Stomach (tissue), 9 donors: ENCODE measurements around the gene ATL2. TPM values are rescaled to one million over a fixed set of nuclear protein-coding genes. Genes with fewer than 3 reads are reported as not detected.
"Not testable (repeated sequence)": the region's sequence is repeated elsewhere in the genome, so short reads cannot be mapped to it uniquely, and the experiment has no call there.

Experiments used
- DNase-seq, 2 donors: peaks; one replicate each; pipeline versions ENCODE4 v3.0.0 to v3.0.0-alpha.2; 2013 to 2019
- H3K27ac ChIP-seq, 5 donors: fragments of 200-600 bp in 4 of 5; sonication (generic) in 4 of 5; one replicate each; pipeline ENCODE4 v1.5.1; 2013 to 2019; ENCODE audit warnings: mild to moderate bottlenecking in 1 of 5, moderate library complexity in 1 of 5
- H3K27me3 ChIP-seq, 3 donors: fragments of 200-600 bp; sonication (generic); one replicate each; pipeline ENCODE4 v1.5.1; 2017 to 2019; ENCODE audit warnings: mixed run types in 1 of 3
- H3K36me3 ChIP-seq, 4 donors: fragments of 200-600 bp; sonication (generic); 1 replicate in 3 of 4; 2 replicates in 1 of 4; pipeline ENCODE4 v1.5.1; 2016 to 2019
- H3K4me1 ChIP-seq, 4 donors: fragments of 200-600 bp; sonication (generic); one replicate each; pipeline ENCODE4 v1.5.1; 2016 to 2019
- H3K4me3 ChIP-seq, 4 donors: fragments of 200-600 bp; sonication (generic) in 3 of 4; one replicate each; pipeline ENCODE4 v1.5.1; 2016 to 2019; ENCODE audit warnings: mild to moderate bottlenecking in 1 of 4
- H3K9me3 ChIP-seq, 4 donors: fragments of 200-600 bp; sonication (generic); one replicate each; pipeline ENCODE4 v1.5.1; 2016 to 2019
- EP300 ChIP-seq: sonication (generic); formaldehyde crosslinking; IDR thresholded peaks from one replicate; pipeline ENCODE4 v1.6.1; 2017; ENCODE audit warnings: antibody characterized with exemption
- POLR2A ChIP-seq, 4 donors: fragments of 450-650 bp; IDR thresholded peaks; one replicate each; pipeline ENCODE4 v1.6.1; 2016; ENCODE audit warnings: antibody characterized with exemption in 4 of 4, control low read depth in 2 of 4, mild to moderate bottlenecking in 1 of 4, moderate library complexity in 1 of 4
- POLR2AphosphoS5 ChIP-seq, 3 donors: sonication (generic); formaldehyde crosslinking; IDR thresholded peaks; one replicate each; pipeline ENCODE4 v1.6.1; 2016; ENCODE audit warnings: antibody characterized with exemption in 3 of 3
- WGBS, 5 donors: extraction: QIAGEN DNeasy Blood & Tissue Kit in 3 of 5; methylation state at CpG; one replicate each; pipeline versions ENCODE4 v1.1.5 to v1.1.7; 2013 to 2018; 5-methylcytosine and 5-hydroxymethylcytosine counted together
- intact Hi-C: fragments of 100-400 bp; cut with DNase I; formaldehyde crosslinking; loops from one replicate; pipeline ENCODE4 v1.15.1; 2023; ENCODE audit warnings: low total_unique reads
- polyA plus RNA-seq, 3 donors: library from polyadenylated mRNA; stranded (reverse); fragments of 200-250 nt; gene quantifications; one replicate each; pipeline ENCODE4 v1.2.3, GENCODE V29; 2013
- total RNA-seq, 5 donors: library from RNA; depleted of rRNA; stranded (reverse); fragments of >200 nt; gene quantifications; one replicate each; pipeline versions ENCODE4 v1.1.0 to v1.2.3, GENCODE V29; 2014 to 2016
- TF ChIP-seq, protein P1 (sequence below), 7 experiments: fragments of 450-650 bp in 4 of 7; fragments of 200-600 bp in 3 of 7; sonication (generic) in 3 of 7; IDR thresholded peaks; one replicate each; pipeline ENCODE4 v1.5.1; 2016 to 2019; ENCODE audit warnings: antibody characterized with exemption in 7 of 7, control low read depth in 2 of 7, mild to moderate bottlenecking in 1 of 7
- donor health status: healthy with polysubstance abuse.
- donor health status: Bipolar disorder and iron deficiency.
- donor health status: healthy.

The ATL2 gene
- total and polyA plus RNA-seq, 8 donors, result 8.4 to 462 (median 64.2) TPM

DNA sequence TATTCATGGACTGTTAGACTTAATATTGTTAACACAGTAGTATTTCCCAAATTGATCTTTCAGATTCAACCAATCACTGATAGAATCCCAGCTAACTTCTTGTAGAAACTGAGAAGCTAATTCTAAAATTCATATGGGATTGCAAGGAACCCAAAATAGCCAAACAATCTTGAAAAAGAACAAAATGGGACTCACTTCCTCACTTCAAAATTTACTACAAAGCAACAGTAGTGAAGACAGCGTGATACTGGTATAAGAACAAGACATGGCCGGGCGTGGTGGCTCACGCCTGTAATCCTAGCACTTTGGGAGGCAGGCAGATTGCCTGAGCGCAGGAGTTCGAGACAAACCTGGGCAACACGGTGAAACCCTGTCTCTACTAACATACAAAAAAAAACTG is 46.3 kb downstream of the ATL2 start:
- TF ChIP-seq POLR2AphosphoS5 (IDR thresholded peaks at IDR 0.05), result no peak
- no peak for TF ChIP-seq EP300
- TF ChIP-seq, protein P1, sequence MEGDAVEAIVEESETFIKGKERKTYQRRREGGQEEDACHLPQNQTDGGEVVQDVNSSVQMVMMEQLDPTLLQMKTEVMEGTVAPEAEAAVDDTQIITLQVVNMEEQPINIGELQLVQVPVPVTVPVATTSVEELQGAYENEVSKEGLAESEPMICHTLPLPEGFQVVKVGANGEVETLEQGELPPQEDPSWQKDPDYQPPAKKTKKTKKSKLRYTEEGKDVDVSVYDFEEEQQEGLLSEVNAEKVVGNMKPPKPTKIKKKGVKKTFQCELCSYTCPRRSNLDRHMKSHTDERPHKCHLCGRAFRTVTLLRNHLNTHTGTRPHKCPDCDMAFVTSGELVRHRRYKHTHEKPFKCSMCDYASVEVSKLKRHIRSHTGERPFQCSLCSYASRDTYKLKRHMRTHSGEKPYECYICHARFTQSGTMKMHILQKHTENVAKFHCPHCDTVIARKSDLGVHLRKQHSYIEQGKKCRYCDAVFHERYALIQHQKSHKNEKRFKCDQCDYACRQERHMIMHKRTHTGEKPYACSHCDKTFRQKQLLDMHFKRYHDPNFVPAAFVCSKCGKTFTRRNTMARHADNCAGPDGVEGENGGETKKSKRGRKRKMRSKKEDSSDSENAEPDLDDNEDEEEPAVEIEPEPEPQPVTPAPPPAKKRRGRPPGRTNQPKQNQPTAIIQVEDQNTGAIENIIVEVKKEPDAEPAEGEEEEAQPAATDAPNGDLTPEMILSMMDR (IDR thresholded peaks at IDR 0.05), result no peak
- TF ChIP-seq POLR2A (IDR thresholded peaks at IDR 0.05), result no peak
- peaks cover 0 to 14% (median 4%) of the 10 kb centered on the region in 4 donors for H3K9me3 ChIP-seq
- no peaks in the 10 kb centered on the region for H3K27me3 ChIP-seq
- WGBS, 5 donors, result 95 to 99% (median 98%) methylated on average over 7 of the region's 7 CpGs
- peaks cover 0 to 44% (median 31%) of the 10 kb centered on the region in 4 donors for H3K36me3 ChIP-seq
- H3K4me3 ChIP-seq, result no peak overlapping the region
- intact Hi-C loops, result no loop called here
- H3K27ac ChIP-seq, result no peak overlapping the region
- DNase-seq, result no peak
- peaks cover 0 to 19% (median 9%) of the 10 kb centered on the region in 4 donors for H3K4me1 ChIP-seq

DNA sequence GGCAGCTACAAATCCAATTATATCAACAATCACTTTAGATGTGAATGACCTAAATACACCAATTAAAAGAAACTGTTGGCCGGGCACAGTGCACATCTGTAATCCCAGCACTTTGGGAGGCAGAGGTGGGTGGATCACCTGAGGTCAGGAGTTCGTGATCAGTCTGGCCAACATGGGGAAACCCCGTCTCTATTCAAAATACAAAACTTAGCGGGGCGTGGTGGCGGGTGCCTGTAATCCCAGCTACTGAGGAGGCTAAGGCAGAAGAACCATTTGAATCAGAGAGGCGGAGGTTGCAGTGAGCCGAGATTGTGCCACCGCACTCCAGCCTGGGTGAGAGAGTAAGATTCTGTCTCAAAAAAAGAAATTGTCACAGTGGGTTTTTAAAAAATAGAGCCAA is 49.5 kb downstream of the ATL2 start:
- TF ChIP-seq EP300 (no peak), POLR2AphosphoS5 (IDR thresholded peaks at IDR 0.05) (no peak), POLR2A (IDR thresholded peaks at IDR 0.05) (no peak)
- TF ChIP-seq, protein P1 (IDR thresholded peaks at IDR 0.05), result no peak
- Histone ChIP-seq H3K36me3 (peaks cover 0 to 35% (median 12%) of the 10 kb centered on the region in 4 donors), H3K4me3 (no peak overlapping the region), H3K27ac (no peak overlapping the region), H3K4me1 (peaks cover 0 to 41% (median 15%) of the 10 kb centered on the region in 4 donors), H3K27me3 (no peaks in the 10 kb centered on the region), H3K9me3 (peaks cover 0 to 14% (median 4%) of the 10 kb centered on the region in 4 donors)
- intact Hi-C loops, result loop anchor here (10.0 kb wide), 1 partner anchor 47 kb away; the partner anchor contains the start of gene ATL2
- 91 to 99% (median 96%) methylated on average over 9 of the region's 9 CpGs for WGBS, 5 donors
- no peak for DNase-seq

DNA sequence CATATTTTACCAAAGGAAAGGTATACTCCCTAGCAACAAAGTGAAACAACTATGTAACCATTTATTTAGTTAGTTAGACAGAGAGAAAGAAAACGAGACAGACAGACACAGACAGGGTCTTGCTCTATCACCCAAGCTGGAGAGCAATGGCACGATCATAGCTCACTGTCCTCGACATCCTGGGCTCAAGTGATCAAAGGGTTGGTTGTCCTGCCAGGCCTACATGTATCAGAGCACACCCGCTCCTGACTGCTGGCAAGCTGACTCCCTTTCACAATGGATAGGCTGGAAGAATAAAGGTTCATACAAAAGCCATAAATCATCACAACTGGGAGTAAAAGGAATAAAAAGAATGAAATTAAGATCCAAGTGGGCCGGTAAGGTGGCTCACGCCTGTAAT is 53.5 kb downstream of the ATL2 start:
- Histone ChIP-seq H3K36me3 (peaks cover 0 to 16% (median 2%) of the 10 kb centered on the region in 4 donors), H3K4me3 (no peak overlapping the region), H3K9me3 (no peaks in the 10 kb centered on the region), H3K4me1 (peaks cover 0 to 58% (median 19%) of the 10 kb centered on the region in 4 donors), H3K27ac (peak overlapping the region in 1 of 5 donors; percentile 20), H3K27me3 (no peaks in the 10 kb centered on the region)
- TF ChIP-seq POLR2A (IDR thresholded peaks at IDR 0.05), result no peak
- no peak for TF ChIP-seq EP300
- TF ChIP-seq, protein P1 (IDR thresholded peaks at IDR 0.05), result no peak
- TF ChIP-seq POLR2AphosphoS5 (IDR thresholded peaks at IDR 0.05), result no peak
- peak in 1 of 2 donors; percentile 20 for DNase-seq
- intact Hi-C loops, result loop anchor here (10.0 kb wide), 1 partner anchor 51 kb away; the partner anchor contains the start of gene ATL2
- 62 to 71% (median 65%) methylated on average over 6 of the region's 6 CpGs for WGBS, 5 donors

DNA sequence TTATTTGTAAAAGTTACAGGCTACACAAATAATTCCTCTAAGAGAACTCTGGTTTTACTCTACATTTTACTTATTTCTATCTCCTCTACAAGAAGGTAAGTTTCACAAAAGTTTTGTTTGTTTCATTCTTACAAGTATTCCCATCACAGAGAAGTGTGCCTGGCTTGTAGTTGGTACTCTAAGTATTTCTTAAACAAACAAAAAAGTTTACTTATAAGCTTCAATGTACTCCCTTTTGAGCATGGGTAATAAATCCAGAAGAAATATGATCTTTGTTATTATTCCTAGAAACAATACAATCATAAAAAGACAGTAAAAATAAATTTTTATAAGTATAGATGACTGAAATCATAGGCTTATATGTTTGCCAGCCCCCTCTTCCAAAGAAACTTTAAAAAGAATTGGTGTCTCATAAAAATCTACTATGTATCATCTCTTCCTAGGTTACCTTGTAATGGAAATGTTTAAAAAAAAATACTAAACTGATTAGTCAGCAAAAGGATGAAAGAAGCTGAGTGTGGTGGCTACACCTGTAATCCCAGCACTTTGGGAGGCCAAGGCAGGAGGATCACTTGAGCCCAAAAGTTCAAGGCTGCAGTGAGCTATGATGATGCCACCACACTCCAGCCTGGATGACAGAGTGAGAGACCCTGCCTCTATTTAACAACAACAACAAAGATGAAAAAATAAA is 54.7 kb downstream of the ATL2 start:
- Histone ChIP-seq H3K4me3 (no peak overlapping the region), H3K36me3 (peaks cover 6 to 26% (median 12%) of the 10 kb centered on the region in 4 donors), H3K27ac (no peak overlapping the region), H3K4me1 (peaks cover 0 to 66% (median 24%) of the 10 kb centered on the region in 4 donors), H3K9me3 (no peaks in the 10 kb centered on the region), H3K27me3 (no peaks in the 10 kb centered on the region)
- intact Hi-C loops, result loop anchor here (10.0 kb wide), 1 partner anchor 52 kb away; the partner anchor contains the start of gene ATL2
- no peak for DNase-seq
- TF ChIP-seq POLR2A (IDR thresholded peaks at IDR 0.05) (no peak), EP300 (no peak)
- TF ChIP-seq, protein P1 (IDR thresholded peaks at IDR 0.05), result no peak

DNA sequence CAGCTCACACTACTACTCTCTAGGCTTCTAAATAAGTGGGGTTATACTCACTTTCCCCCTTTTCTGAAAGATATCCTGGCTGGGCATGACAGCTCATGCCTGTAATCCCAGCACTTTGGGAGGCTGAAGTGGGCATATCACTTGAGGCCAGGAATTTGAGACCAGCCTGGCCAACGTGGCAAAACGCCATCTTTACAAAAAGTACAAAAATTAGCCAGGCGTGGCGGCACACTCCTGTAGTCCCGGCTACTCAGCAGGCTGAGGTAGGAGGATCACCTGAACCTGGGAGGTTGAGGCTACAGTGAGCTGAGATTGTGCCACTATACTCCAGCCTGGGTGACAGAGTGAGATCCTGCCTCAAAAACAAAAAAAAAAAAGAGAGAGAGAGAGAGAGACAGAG is 57.8 kb downstream of the ATL2 start:
- intact Hi-C loops, result loop anchor here (10.0 kb wide), 1 partner anchor 146 kb away; no protein-coding TSS in a partner anchor
- WGBS, 5 donors, result 65 to 84% (median 69%) methylated on average over 5 of the region's 5 CpGs
- DNase-seq, H3K9me3 ChIP-seq, H3K27me3 ChIP-seq, H3K4me3 ChIP-seq: not testable (repeated sequence)
- Histone ChIP-seq H3K36me3 (peaks cover 6 to 38% (median 34%) of the 10 kb centered on the region in 4 donors), H3K27ac (peak overlapping the region in 2 of 5 donors; percentile 10 to 13), H3K4me1 (peaks cover 0 to 63% (median 26%) of the 10 kb centered on the region in 4 donors)
